ENCODE results near the gene TRAK2. TPM values are rescaled to one million over a fixed set of nuclear protein-coding genes. Genes with fewer than 3 reads are reported as not detected.
"Not testable (repeated sequence)": the region's sequence is repeated elsewhere in the genome, so short reads cannot be mapped to it uniquely, and the experiment has no call there.

Gene TRAK2
- total and polyA plus RNA-seq, 8 donors: 46.3 to 54.7 (median 50.4) TPM

- Histone ChIP-seq H3K9me3 (no peaks in the 10 kb centered on the region), H3K27me3 (no peaks in the 10 kb centered on the region), H3K27ac (no peak overlapping the region), H3K36me3 (no peaks in the 10 kb centered on the region), H3K4me3 (no peak overlapping the region), H3K4me1 (peaks cover 0 to 53% of the 10 kb centered on the region in 2 donors)
- no peak for TF ChIP-seq CTCF (IDR thresholded peaks at IDR 0.05)
- ATAC-seq (no peak), DNase-seq (no peak)
- intact Hi-C loops (cut with DNase I): no loop called here
Observed at GRCh38 chr2:201444746-201445465, 6.4 kb downstream of the TRAK2 start.

DNA sequence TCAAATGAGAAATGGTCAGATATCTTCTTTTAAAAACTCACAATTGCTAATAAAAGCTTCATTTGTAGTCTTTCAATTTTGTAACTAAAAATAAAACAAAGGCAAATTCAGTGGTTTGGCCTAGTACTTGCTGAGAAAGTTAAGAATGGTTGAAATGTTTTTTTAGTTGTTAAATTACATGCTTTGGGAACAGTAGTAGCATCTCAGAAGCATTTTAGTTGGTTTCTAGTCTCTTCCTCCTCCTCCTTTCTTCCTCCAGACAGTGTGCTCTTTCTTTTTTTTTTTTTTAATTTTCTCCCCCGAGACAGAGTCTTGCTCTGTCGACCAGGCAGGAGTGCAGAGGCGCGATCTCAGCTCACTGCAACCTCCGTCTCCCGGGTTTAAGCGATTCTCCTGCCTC lies 9.8 kb downstream of the TRAK2 start:
- Histone ChIP-seq H3K27ac (no peak overlapping the region), H3K4me3 (no peak overlapping the region), H3K9me3 (no peaks in the 10 kb centered on the region), H3K27me3 (no peaks in the 10 kb centered on the region), H3K36me3 (no peaks in the 10 kb centered on the region), H3K4me1 (peaks cover 0 to 22% of the 10 kb centered on the region in 2 donors)
- ATAC-seq (no peak), DNase-seq (no peak)
- intact Hi-C loops (cut with DNase I): no loop called here
- TF ChIP-seq CTCF (IDR thresholded peaks at IDR 0.05): no peak

DNA sequence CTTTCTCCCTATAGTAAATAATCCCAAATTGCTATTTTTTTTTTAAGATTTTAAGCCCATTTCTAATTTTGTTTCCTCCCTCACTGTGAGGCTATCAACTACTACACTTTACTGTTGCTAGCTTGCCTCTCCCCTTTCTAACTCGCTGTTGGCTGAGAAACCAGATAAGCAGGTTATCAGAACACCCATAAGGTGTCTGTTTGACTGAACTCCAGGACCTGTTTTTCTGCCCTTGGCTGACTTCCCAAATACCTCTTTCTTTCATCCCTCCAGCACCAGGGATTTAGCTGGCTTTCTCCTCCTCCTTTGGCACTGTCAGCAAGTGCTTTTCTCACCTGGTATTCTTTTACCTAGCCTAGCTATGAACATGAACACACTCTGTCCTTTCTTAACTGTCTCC lies 11.1 kb downstream of the TRAK2 start:
- intact Hi-C loops (cut with DNase I): no loop called here
- H3K4me3 ChIP-seq: no peak overlapping the region
- H3K9me3 ChIP-seq: no peaks in the 10 kb centered on the region
- H3K4me1 ChIP-seq: peaks cover 0 to 20% of the 10 kb centered on the region in 2 donors
- no peaks in the 10 kb centered on the region for H3K27me3 ChIP-seq
- DNase-seq (peak in 2 of 4 donors; percentile 32 to 80), ATAC-seq (peak; percentile 95)
- no peak for TF ChIP-seq CTCF (IDR thresholded peaks at IDR 0.05)
- H3K27ac ChIP-seq: no peak overlapping the region
- H3K36me3 ChIP-seq: no peaks in the 10 kb centered on the region

GRCh38 chr2:201439336-201439922 lies 11.8 kb downstream of the TRAK2 start:
- DNase-seq; H3K4me3 ChIP-seq; H3K36me3 ChIP-seq; ATAC-seq; H3K9me3 ChIP-seq; H3K27me3 ChIP-seq; H3K27ac ChIP-seq; intact Hi-C loops (cut with DNase I): not testable (repeated sequence)
- peaks cover 0 to 14% of the 10 kb centered on the region in 2 donors for H3K4me1 ChIP-seq

DNA sequence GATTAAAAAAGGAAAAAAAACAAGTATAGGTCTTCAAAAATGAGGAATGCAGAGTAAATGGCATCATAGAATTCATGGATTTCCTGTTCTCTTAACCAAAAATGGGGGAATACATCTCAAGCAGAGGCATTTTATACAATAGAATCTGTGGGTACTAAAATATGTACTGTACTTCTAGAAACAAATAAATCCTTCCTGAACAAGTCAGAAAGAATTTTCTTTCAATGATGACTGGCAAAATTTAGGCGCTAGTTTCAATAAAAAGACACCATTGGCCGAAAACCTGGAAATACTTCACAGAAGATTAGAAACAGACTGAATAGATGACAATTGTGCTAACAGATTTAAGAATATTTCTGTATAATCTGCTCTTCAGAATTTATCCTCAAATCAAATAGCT lies 15.1 kb downstream of the TRAK2 start:
- Histone ChIP-seq H3K9me3 (no peaks in the 10 kb centered on the region), H3K4me1 (peaks cover 24 to 39% of the 10 kb centered on the region in 2 donors), H3K27me3 (no peaks in the 10 kb centered on the region), H3K36me3 (no peaks in the 10 kb centered on the region), H3K27ac (no peak overlapping the region), H3K4me3 (no peak overlapping the region)
- no peak for TF ChIP-seq CTCF (IDR thresholded peaks at IDR 0.05)
- intact Hi-C loops (cut with DNase I): no loop called here
- DNase-seq: no peak
- no peak for ATAC-seq

Data from left lung (tissue), 10 donors.